SU-DHL-6 (cell line): ENCODE data around the gene THOC2.

ENCODE experiments used
- EZH2phosphoT487 ChIP-seq: fragments of 200-600 bp; sonication (generic), shearing (Covaris generic); conservative IDR thresholded peaks from 2 replicates; pipeline ENCODE4 v1.6.1; 2018; ENCODE audit warnings: mild to moderate bottlenecking, antibody characterized with exemption, low read length, moderate library complexity, mixed read lengths
- TF ChIP-seq, protein P1 (sequence below): fragments of 200-600 bp; sonication (generic); IDR thresholded peaks from one replicate; pipeline ENCODE4 v1.5.1; 2017; ENCODE audit warnings: antibody characterized with exemption, mild to moderate bottlenecking, low read length, moderate library complexity; ENCODE audit not compliant: insufficient read depth, poor library complexity, severe bottlenecking

DNA sequence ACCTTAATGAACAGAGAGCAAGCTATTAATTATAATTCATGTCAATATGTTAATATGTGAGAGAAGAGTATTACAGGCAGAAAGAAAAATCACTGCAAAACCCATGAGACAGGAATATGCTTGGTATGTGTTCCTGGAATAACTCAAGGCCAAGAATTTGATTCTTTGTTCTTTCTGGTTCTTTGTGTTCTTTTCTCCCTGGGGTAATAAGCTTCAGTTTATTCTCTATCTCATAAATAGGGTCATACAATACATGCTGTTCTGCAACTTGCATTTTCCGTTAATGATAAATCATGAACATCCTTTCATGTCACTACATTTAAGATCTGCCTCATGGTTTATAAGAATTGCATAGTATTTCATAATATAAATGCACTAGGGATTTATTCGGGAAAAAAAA is 16.8 kb upstream of the THOC2 start:
- TF ChIP-seq, protein P1, sequence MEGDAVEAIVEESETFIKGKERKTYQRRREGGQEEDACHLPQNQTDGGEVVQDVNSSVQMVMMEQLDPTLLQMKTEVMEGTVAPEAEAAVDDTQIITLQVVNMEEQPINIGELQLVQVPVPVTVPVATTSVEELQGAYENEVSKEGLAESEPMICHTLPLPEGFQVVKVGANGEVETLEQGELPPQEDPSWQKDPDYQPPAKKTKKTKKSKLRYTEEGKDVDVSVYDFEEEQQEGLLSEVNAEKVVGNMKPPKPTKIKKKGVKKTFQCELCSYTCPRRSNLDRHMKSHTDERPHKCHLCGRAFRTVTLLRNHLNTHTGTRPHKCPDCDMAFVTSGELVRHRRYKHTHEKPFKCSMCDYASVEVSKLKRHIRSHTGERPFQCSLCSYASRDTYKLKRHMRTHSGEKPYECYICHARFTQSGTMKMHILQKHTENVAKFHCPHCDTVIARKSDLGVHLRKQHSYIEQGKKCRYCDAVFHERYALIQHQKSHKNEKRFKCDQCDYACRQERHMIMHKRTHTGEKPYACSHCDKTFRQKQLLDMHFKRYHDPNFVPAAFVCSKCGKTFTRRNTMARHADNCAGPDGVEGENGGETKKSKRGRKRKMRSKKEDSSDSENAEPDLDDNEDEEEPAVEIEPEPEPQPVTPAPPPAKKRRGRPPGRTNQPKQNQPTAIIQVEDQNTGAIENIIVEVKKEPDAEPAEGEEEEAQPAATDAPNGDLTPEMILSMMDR: no peak
- no peak for TF ChIP-seq EZH2phosphoT487
